Hepatocyte (in vitro differentiated cells): Measurements from ENCODE around the gene OSBPL10. TPM values are rescaled to one million over a fixed set of nuclear protein-coding genes. Genes with fewer than 3 reads are reported as not detected.
A peak's percentile ranks its signal among the peaks of the same experiment; 100 is the strongest.

ENCODE experiments used
- DNase-seq: peaks from one replicate; pipeline ENCODE4 v3.0.0-alpha.2; 2016; ENCODE audit warnings: low spot score
- H2AFZ ChIP-seq: fragments of 200-600 bp; sonication (generic); 2 replicates; pipeline ENCODE4 v1.6.0; 2016; ENCODE audit warnings: antibody characterized with exemption, mild to moderate bottlenecking
- H3K27ac ChIP-seq: fragments of 200-600 bp; sonication (generic); 2 replicates; pipeline ENCODE4 v1.5.1; 2016; ENCODE audit warnings: mild to moderate bottlenecking
- H3K27me3 ChIP-seq: fragments of 200-600 bp; sonication (generic); 2 replicates; pipeline ENCODE4 v1.6.1; 2016
- H3K36me3 ChIP-seq: fragments of 200-600 bp; sonication (generic); replicated peaks from 2 replicates; pipeline ENCODE4 v1.5.1; 2016; ENCODE audit warnings: low read depth; ENCODE audit not compliant: insufficient read depth
- H3K4me1 ChIP-seq: fragments of 200-600 bp; sonication (generic); 2 replicates; pipeline ENCODE4 v1.5.1; 2016; ENCODE audit warnings: mild to moderate bottlenecking, moderate library complexity; ENCODE audit not compliant: insufficient read depth
- H3K4me2 ChIP-seq: fragments of 200-600 bp; sonication (generic); 2 replicates; pipeline ENCODE4 v1.6.0; 2016
- H3K4me3 ChIP-seq: fragments of 200-600 bp; sonication (generic); 2 replicates; pipeline ENCODE4 v1.5.1; 2016; ENCODE audit warnings: mild to moderate bottlenecking
- H3K79me2 ChIP-seq: fragments of 200-600 bp; sonication (generic); 2 replicates; pipeline ENCODE4 v1.6.0; 2017; ENCODE audit warnings: mild to moderate bottlenecking
- H3K9me2 ChIP-seq: fragments of 200-600 bp; sonication (generic); replicated peaks from 2 replicates; pipeline ENCODE4 v1.6.0; 2017; ENCODE audit warnings: mild to moderate bottlenecking; ENCODE audit not compliant: insufficient read depth
- H3K9me3 ChIP-seq: fragments of 200-600 bp; sonication (generic); 2 replicates; pipeline ENCODE4 v1.5.1; 2016; ENCODE audit warnings: low read depth, mild to moderate bottlenecking
- H4K20me1 ChIP-seq: fragments of 200-600 bp; sonication (generic); 2 replicates; pipeline ENCODE4 v1.6.0; 2016; ENCODE audit warnings: mild to moderate bottlenecking; ENCODE audit not compliant: insufficient read depth, poor library complexity, severe bottlenecking
- CTCF ChIP-seq: fragments of 200-600 bp; sonication (generic); IDR thresholded peaks from 2 replicates; pipeline ENCODE4 v1.5.1; 2016; ENCODE audit warnings: antibody characterized with exemption, mild to moderate bottlenecking; ENCODE audit not compliant: poor library complexity
- EZH2 ChIP-seq: fragments of 200-600 bp; sonication (generic); IDR thresholded peaks from 2 replicates; pipeline ENCODE4 v1.6.1; 2016; ENCODE audit warnings: antibody characterized with exemption, mild to moderate bottlenecking, borderline replicate concordance
- EZH2phosphoT487 ChIP-seq: fragments of 200-600 bp; sonication (generic); IDR thresholded peaks from one replicate; pipeline ENCODE4 v1.6.1; 2018; ENCODE audit warnings: antibody characterized with exemption, mild to moderate bottlenecking, low read depth, moderate library complexity; ENCODE audit not compliant: unreplicated experiment, severe bottlenecking
- WGBS: methylation state at CpG from one replicate; pipeline ENCODE4 v1.1.6; 2016; ENCODE audit warnings: low lambda C conversion rate; ENCODE audit errors: missing lambda C conversion rate; 5-methylcytosine and 5-hydroxymethylcytosine counted together
- polyA plus RNA-seq: library from polyadenylated mRNA; unstranded; fragments of >200 nt; fragmentation: Nextera tagmentation; extraction: Ambion mirVana; gene quantifications from 2 replicates; pipeline ENCODE4 v1.2.1, GENCODE V29; 2016
- total RNA-seq: library from RNA; depleted of rRNA; stranded (reverse); fragments of >200 nt; gene quantifications from 2 replicates; pipeline ENCODE4 v1.2.3, GENCODE V29; 2014

Gene OSBPL10
- total and polyA plus RNA-seq, 2 experiments from 2014 or later: 18.2 to 32.8 TPM

- peaks cover 15% of the 10 kb centered on the region for H3K4me1 ChIP-seq
- H3K27ac ChIP-seq: no peak overlapping the region
- TF ChIP-seq EZH2phosphoT487 (no peak), EZH2 (no peak), CTCF (no peak)
- H3K79me2 ChIP-seq: no peaks in the 10 kb centered on the region
- H3K9me3 ChIP-seq: no peaks in the 10 kb centered on the region
- H3K27me3 ChIP-seq: no peaks in the 10 kb centered on the region
- H3K4me2 ChIP-seq: no peak overlapping the region
- DNase-seq: no peak
- WGBS: 80% methylated on average over 3 of the region's 3 CpGs
- no peaks in the 10 kb centered on the region for H4K20me1 ChIP-seq
- no peaks in the 10 kb centered on the region for H3K9me2 ChIP-seq
- no peak overlapping the region for H3K4me3 ChIP-seq
- no peak overlapping the region for H2AFZ ChIP-seq
- H3K36me3 ChIP-seq: no peaks in the 10 kb centered on the region
Measured at GRCh38 chr3:32021748-32022147, 40.7 kb upstream of the OSBPL10 start.

GRCh38 chr3:32021155-32021554 is 40.1 kb upstream of the OSBPL10 start:
- WGBS: 82% methylated on average over 7 of the region's 7 CpGs
- Histone ChIP-seq H3K9me2 (no peaks in the 10 kb centered on the region), H2AFZ (no peak overlapping the region), H3K4me1 (peaks cover 15% of the 10 kb centered on the region), H3K27me3 (no peaks in the 10 kb centered on the region), H3K9me3 (no peaks in the 10 kb centered on the region), H3K79me2 (no peaks in the 10 kb centered on the region), H3K36me3 (no peaks in the 10 kb centered on the region), H3K27ac (no peak overlapping the region), H3K4me2 (no peak overlapping the region), H3K4me3 (no peak overlapping the region), H4K20me1 (no peaks in the 10 kb centered on the region)
- DNase-seq: no peak
- no peak for TF ChIP-seq EZH2

GRCh38 chr3:32018757-32019564 is 37.9 kb upstream of the OSBPL10 start:
- Histone ChIP-seq H2AFZ (no peak overlapping the region), H3K27me3 (no peaks in the 10 kb centered on the region)
- 52% methylated on average over 5 of the region's 5 CpGs for WGBS

More at GRCh38 chr3:32018757-32019564, 37.9 kb upstream of the OSBPL10 start:
- peak; percentile 54 for DNase-seq
- H3K9me2 ChIP-seq: no peaks in the 10 kb centered on the region
- peak overlapping the region; percentile 46 for H3K27ac ChIP-seq
- H3K4me1 ChIP-seq: peaks cover 15% of the 10 kb centered on the region
- H3K4me2 ChIP-seq: peak overlapping the region; percentile 32
- H3K4me3 ChIP-seq: no peak overlapping the region
- no peaks in the 10 kb centered on the region for H3K9me3 ChIP-seq
- H3K79me2 ChIP-seq: no peaks in the 10 kb centered on the region
- TF ChIP-seq EZH2phosphoT487 (no peak), EZH2 (no peak), CTCF (peak; percentile 61)
- H3K36me3 ChIP-seq: no peaks in the 10 kb centered on the region
- no peaks in the 10 kb centered on the region for H4K20me1 ChIP-seq
